GM18505 (cell line): ENCODE data around the gene DCAF4.
"Not testable (repeated sequence)": the region's sequence is repeated elsewhere in the genome, so short reads cannot be mapped to it uniquely, and the experiment has no call there.

Source experiments
- ATAC-seq: cut with Tn5 transposase; IDR thresholded peaks from one replicate; pipeline ENCODE4 v1.9.1; 2021; ENCODE audit not compliant: unreplicated experiment
- POLR2A ChIP-seq: IDR thresholded peaks from 4 replicates; pipeline ENCODE4 v1.6.1; 2011; ENCODE audit warnings: borderline replicate concordance; ENCODE audit not compliant: insufficient read depth, insufficient read length; ENCODE audit errors: extremely low read depth

Gene DCAF4

DNA sequence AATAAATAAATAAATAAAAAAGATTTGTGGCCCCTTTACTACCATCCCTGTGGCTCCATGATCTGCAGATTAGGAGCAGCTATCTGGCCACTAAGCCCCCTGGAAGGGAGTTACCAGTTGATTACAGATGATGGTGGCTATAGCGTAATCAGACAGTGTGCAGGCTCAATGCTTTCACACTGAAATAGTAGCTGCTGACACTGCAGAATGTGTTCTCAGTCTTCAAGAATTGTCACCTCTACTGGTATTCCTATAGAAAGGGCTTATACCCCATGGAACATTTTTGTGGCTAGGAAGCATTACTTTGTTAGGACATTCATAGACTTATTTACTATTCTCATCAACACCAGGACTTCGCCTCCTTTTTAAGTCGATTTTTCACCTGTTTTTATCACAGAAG, 30.9 kb downstream of the DCAF4 start:
- TF ChIP-seq POLR2A = no peak
- ATAC-seq = no peak

DNA sequence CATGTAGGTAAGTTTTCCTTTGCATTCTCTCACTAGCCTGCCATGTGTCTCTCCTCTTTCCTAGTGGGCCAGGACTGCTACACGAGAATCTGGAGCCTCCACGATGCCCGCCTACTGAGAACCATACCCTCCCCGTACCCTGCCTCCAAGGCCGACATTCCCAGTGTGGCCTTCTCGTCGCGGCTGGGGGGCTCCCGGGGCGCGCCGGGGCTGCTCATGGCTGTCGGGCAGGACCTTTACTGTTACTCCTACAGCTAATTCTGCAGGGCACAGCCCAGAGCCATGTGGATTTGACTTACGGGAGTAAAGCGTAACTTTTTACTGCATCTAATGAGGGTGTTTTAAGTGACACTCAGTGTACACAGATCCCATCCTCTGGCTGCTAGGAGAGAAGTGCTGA, 32.3 kb downstream of the DCAF4 start:
- ATAC-seq = no peak
- no peak for TF ChIP-seq POLR2A

DNA sequence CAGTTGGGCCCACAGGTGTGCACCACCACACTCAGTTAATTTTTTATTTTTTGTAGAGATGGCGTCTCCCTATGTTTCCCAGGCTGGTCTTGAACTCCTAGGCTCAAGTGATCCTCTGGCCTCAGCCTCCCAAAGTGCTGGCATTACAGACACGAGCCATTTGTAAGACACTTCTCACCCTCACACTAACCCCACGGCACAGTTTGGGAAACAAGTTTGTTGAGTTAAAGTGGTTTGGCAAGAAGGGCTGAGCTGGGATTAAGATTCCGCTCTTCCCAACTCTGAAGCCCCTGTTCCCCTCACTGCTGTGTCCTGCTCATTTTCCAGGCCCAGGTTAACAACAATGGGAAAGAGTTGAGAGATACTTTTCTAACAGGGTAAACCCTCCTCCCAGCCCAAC, 34.8 kb downstream of the DCAF4 start:
- ATAC-seq = not testable (repeated sequence)

DNA sequence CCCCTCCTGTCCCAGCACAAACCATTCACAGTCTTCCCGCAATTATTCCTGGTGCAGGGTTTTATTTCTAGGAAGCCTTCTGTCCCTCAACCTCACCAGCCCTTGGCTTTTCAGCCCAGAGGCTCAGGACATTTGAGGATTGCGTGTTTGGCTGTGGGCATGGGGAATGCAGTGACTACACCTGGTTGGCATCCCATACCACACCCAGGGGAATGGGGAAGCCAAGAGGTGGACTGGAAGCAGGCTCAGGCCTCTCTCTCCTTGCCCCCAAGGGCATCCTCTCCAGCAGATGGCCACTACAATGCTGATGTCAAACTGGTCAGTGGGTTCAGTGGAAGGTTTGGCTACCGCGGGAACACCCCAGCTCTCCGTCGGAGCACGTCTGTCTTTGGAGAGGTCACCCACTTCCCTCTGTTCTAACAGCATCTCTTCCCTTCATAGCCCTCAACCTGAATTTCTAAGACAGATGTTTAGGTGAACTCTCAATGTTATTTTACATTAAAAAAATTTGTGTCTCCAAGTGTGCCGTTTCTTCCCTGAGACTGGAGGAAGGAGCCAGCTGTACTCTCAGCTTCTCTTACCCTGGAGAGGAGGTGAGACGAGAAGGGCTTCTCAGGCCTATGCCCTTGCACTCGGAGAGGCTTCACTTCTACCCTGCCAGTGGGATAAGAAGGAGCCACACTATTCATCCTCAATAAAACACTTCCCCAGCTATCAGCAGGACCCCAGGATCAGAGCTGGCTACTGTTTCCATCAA, 35.5 kb downstream of the DCAF4 start:
- TF ChIP-seq POLR2A = no peak

DNA sequence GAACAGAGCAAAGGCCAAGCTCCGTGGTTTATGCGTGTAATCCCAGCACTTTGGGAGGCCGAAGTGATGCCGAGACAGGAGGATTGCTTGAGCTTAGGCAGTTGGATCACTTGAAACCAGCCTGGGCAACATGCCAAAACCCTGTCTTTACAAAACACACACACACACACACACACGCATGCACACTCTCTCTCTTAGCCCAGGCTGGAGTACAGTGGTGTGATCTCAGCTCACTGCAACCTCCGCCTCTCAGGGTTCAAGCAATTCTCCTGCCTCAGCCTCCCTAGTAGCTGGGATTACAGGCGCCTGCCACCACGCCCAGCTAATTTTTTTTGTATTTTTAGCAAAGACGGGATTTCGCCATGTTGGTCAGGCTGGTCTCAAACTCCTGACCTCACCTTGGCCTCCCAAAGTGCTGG, 36.1 kb downstream of the DCAF4 start:
- not testable (repeated sequence) for ATAC-seq

More for the DNA sequence above, 35.5 kb downstream of the DCAF4 start:
- no peak for ATAC-seq

DNA sequence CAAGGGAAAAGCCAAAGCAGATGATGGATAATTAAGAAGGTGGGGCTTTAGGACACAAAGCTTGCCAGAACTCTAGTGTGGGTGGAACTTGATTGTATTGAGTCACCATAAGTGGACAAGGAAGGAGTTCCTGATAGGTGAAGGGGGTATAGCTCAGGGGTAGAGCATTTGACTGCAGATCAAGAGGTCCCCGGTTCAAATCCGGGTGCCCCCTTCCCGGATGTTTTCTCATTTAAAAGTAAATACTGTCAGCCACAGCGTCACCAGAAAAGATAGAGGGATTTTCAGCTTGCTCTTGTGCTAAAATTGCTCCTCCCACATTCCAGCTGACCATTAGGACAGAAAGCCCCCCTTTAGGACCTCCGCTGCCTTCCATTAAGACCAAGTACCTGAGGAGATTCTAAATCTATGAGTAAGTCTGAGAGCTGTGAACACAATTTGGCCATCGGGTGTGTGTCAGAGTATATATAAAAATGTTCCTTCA, 36.6 kb downstream of the DCAF4 start:
- TF ChIP-seq POLR2A = no peak
- no peak for ATAC-seq

DNA sequence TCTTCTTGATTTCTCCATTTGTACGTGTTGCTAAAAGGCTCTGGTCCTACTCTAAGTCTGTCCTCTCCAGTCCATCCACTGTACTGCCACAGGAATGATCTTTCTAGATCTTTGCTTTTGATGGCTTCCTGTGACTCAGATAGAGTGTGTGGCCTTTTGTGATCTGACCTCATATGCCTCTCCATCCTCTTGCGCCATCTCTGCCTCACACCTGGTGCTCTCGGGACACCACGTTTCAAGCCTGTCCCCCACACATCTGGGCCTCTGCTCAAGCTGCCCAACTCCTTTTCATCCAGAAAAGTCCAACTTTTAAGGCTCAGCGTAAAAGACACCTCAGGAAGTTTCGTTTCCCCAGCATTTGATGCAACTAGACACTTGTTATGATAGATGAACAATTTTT, 39.0 kb downstream of the DCAF4 start:
- no peak for ATAC-seq
- no peak for TF ChIP-seq POLR2A

DNA sequence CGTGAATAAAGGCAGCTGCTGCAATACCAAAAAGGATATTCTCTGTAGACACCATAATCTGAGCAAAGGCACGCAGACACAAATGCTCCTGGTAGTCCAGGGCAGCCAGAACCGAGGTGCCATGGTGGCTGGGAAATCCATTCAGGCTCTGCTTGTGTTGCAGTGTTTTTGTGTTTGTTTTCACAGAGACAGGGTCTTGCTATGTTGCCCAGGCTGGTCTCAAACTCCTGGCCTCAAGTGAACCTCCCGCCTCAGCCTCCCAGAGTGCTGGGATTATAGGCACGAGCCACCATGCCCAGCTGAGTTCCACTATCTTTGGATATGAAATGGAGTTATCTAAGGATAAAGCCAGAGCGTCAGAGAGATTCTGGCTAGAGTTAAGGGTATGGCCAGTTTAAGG, 39.8 kb downstream of the DCAF4 start:
- no peak for ATAC-seq
- no peak for TF ChIP-seq POLR2A

DNA sequence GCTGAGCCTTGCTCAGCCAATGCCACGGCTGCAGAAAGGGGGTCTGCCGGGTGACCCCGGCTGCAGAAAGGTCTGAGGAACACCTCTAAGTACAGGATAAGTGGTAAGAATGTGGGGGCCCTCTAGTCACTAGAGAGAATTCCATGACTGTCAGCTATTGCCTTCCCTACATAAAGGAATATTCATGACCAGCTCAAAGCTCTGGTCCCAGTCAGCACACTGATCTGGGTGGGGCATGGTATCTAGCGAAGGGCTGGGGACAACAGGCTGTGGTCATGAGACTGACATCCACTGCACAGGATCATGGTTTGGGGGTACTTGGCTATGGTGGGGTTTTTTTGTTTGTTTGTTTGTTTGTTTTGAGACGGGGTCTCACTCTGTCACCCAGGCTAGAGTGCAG, 42.1 kb downstream of the DCAF4 start:
- no peak for ATAC-seq
- TF ChIP-seq POLR2A = no peak

DNA sequence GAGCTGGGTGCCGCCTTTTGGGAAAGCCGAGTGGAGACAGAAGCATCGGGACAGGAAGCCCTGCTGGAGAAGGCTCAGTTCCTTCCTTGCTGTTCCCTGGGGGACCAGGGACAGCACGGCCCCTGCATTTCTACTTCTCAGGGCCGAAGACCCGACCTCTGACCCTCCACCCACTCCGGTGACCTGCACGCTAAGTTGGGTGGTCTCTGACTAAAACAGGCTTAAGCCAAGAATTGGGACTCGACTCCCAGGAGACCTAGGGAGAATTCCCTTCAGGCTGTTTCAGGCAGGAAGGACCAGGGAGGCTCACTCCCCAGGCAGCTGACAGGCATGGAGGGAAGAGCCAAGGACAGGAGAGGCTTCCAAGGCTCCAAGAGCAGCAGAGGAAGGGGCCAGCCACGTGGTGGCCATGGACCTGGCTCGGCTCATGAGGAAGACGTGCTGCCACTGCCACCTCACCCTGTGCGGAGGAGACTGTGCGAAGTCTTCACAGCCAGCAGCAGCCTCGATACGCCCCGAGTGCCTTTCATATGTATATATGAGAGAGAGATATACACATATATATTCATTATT, 43.9 kb downstream of the DCAF4 start:
- no peak for TF ChIP-seq POLR2A
- no peak for ATAC-seq

DNA sequence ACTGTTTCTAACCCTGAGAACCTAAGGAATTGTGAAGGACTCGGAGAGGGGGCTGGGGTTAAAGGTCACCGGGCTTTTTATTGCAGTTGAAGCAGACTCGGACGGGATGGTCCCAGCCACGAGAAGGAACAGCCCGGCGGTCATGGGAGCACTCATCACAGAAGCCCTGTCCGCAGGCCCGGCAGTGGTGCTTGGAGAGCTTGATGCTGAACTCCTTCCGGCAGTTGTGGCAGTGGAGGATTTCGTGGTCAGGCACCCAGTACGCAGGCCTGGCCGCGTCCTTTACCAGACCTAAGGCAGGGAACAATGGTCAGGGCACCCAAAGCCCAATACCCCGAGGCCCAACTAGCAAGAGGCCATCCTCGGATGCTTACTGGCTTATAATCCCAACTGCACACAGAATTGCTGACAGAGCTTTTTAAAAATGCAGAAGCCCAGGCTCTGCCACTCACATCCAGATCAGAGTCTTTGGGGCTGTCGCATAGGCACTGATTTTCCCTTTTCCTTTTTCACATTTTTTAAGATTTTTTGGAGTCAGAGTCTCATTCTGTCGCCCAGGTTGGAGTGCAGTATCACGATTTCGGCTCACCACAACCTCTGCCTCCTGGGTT, 44.7 kb downstream of the DCAF4 start:
- no peak for TF ChIP-seq POLR2A
- no peak for ATAC-seq

DNA sequence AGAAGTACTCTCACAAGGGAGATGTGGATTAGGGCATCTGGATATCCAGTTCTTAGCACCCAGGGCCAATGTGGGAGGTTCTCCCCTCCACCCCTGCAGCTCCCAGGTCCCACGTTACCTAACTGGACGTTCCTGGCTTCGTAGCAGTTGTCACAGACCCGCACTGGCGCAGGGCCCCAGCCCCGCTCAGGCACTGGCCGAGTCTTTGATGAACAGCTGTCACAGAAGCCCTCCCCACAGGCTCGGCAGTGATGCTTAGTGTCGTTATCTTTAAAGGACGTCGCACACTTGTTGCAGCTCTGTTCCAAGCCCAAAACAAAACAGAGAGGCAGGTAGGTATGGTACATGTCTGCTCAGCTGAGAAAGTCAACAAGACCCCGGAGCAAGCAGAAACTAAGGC, 48.4 kb downstream of the DCAF4 start:
- TF ChIP-seq POLR2A = no peak
- ATAC-seq = no peak

DNA sequence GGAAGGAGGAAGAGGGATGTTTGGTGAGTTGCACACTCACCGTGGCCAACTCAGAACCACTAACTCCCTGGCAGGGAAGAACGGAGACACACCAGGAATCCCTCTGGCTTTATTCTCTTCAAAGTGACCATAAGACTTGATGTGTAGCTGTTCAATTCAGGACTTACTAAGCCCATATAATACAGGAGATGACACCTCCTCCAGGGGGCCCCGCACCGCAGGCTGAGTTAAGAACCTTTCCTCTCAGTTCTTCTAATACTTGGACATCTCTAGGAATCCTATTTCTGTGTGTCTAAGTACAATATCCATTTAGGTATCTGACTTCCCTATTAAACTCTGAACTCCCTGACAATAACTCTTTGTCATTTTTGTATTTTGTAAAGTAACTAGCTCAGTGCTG, 49.5 kb downstream of the DCAF4 start:
- ATAC-seq = no peak
- TF ChIP-seq POLR2A = no peak

DNA sequence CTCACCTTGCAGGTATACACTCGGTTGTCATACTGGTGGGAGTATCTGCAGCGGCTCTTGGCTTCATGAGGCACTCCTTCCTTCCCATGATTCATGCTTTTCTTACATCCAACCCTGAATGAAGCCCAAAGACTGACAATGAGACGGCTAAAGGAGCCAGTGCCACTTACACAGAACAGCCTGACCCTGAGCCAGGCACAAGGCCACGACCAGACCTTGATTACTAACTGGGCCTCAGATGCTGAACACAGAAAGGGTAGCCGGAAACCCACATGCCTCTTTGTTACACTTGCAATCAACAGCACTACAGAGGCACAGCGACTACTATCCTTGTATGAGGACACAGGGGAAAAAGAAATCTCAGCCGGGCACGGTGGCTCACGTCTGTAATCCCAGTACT, 52.6 kb downstream of the DCAF4 start:
- no peak for ATAC-seq
- no peak for TF ChIP-seq POLR2A

DNA sequence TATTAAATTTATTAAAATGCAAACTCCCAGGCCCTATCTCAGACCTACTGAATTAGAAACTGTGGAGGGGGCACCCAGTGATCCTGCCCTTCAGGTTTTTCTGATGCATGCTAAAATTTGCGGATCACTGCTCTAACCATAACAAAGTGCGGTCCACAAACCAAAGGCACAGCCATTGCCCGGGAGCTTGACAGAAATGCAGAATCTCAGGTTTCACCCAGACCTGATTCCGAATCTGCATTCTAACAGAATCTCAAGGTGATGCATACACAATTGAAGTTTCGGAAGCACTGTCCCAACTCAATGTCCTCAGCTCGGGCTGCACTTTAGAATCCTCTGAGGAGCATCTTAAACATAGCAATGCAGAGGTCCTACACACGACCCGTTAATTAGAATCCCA, 54.6 kb downstream of the DCAF4 start:
- no peak for ATAC-seq

DNA sequence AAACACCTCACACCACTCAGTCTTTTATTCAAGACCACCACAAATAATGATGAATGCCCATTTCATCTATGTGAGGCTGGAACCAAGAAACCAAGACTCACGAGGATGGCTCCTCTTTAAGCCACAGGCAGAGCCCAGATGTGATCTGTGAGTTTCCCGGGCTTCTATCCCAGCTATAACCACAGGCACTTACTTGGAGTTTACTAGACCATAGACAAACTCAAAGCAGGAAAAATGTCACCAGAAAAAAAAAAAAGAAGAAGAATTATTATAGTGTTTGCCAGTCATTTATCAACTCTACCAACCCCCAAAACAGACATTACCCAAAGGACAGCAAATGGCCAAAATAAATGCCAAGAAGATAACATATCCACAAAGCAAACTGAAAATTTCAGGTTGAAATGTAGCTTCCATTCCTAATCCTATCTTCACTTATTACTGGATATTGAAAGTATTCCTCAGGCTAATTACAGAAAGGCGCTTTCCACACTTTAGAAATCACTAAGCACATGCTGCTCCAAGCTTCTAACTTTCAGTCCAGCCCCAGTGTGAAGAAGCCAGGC, 56.0 kb downstream of the DCAF4 start:
- TF ChIP-seq POLR2A = no peak
- ATAC-seq = no peak

More for the DNA sequence above, 54.6 kb downstream of the DCAF4 start:
- TF ChIP-seq POLR2A = no peak
